Measurements from ENCODE around the gene VSIG8. TPM values are rescaled to one million over a fixed set of nuclear protein-coding genes. Genes with fewer than 3 reads are reported as not detected.
"Not testable (repeated sequence)": the region's sequence is repeated elsewhere in the genome, so short reads cannot be mapped to it uniquely, and the experiment has no call there.

Gene VSIG8, protein sequence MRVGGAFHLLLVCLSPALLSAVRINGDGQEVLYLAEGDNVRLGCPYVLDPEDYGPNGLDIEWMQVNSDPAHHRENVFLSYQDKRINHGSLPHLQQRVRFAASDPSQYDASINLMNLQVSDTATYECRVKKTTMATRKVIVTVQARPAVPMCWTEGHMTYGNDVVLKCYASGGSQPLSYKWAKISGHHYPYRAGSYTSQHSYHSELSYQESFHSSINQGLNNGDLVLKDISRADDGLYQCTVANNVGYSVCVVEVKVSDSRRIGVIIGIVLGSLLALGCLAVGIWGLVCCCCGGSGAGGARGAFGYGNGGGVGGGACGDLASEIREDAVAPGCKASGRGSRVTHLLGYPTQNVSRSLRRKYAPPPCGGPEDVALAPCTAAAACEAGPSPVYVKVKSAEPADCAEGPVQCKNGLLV
- total RNA-seq = 10 to 100 TPM; 18.1 to 62.2 (median 25.7) TPM

DNA sequence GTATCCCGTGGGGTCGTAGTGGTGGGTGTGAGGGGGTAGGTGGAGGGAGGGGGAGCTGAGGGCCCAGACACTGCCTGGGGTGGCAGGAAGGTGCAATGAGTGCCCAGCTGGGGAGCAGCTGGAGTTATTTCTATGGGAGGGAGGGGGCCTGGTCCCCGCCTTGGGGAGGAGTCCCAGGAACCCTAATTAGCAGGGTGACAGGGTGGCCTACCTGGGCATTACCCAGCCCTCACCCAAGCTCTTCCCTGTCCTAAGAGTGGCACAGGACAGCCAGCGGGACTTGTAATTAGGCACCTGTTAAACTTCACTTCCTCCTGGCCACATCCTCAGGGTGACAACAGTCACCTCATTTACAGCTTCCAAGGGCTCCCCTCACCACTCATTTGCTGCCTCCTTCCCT is at the start of gene VSIG8:
Gene VSIG8 (minus strand): TSS at position 101 of the 400 bp plus-strand sequence. CDS start 136 bp downstream, outside the sequence.
- Histone ChIP-seq H3K36me3 (no peaks in the 10 kb centered on the region), H3K4me3 (no peak within 1 kb of the TSS), H3K4me1 (peaks cover 51% of the 10 kb centered on the region), H3K27me3 (no peaks in the 10 kb centered on the region), H3K9me3 (no peaks in the 10 kb centered on the region), H3K27ac (no peak within 1 kb of the TSS)
- no peak for DNase-seq (ENCODE audit: low spot score in 2 of 2)
- TF ChIP-seq POLR2AphosphoS5 (IDR thresholded peaks at IDR 0.05) (no peak), EP300 (IDR thresholded peaks at IDR 0.05) (no peak), POLR2A (IDR thresholded peaks at IDR 0.05) (no peak)
- TF ChIP-seq, protein P1, sequence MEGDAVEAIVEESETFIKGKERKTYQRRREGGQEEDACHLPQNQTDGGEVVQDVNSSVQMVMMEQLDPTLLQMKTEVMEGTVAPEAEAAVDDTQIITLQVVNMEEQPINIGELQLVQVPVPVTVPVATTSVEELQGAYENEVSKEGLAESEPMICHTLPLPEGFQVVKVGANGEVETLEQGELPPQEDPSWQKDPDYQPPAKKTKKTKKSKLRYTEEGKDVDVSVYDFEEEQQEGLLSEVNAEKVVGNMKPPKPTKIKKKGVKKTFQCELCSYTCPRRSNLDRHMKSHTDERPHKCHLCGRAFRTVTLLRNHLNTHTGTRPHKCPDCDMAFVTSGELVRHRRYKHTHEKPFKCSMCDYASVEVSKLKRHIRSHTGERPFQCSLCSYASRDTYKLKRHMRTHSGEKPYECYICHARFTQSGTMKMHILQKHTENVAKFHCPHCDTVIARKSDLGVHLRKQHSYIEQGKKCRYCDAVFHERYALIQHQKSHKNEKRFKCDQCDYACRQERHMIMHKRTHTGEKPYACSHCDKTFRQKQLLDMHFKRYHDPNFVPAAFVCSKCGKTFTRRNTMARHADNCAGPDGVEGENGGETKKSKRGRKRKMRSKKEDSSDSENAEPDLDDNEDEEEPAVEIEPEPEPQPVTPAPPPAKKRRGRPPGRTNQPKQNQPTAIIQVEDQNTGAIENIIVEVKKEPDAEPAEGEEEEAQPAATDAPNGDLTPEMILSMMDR (IDR thresholded peaks at IDR 0.05) = no peak
- whole genome bisulfite sequencing = 51% methylated on average over 4 of the region's 4 CpGs

DNA sequence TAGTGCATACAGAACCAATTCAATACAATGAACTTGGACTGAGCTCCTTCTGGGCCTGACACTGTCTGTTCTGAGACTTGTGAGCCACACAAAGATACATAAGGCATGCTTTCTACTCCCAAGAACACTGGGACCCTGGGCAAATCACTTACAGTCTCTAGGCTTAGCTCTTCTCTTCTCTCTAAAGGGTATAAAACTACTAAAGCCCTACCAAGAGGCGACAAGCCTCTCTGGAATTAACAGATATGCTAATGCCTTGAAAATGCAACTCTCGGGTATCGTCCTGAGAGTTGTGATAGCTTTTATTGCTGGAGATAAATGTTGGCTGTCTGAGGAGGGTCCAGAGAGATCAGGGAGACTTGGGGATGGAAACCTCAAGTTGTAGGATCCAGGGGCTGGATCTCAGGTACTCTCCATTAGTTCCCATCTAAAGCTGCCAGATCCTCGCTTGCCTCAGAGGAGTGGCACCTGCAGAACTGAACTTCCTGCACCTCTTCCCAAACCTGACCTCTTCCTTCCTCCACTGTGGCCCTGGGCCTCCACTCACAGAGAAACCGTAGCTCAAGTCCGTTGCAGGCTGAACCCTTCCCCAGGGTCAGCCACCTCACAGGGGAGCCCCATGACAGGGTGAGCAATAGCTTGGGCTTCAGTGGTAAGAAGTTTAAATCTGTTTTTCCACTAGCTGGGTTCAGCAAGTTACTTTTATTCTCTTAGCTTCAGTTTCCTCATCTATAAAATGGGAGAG is 49.0 kb upstream of the VSIG8 start:
- H3K9me3 ChIP-seq = no peaks in the 10 kb centered on the region
- peaks cover 59% of the 10 kb centered on the region for H3K4me1 ChIP-seq
- no peak overlapping the region for H3K4me3 ChIP-seq
- no peak for TF ChIP-seq POLR2A (IDR thresholded peaks at IDR 0.05)
- no peak for TF ChIP-seq POLR2AphosphoS5 (IDR thresholded peaks at IDR 0.05)
- TF ChIP-seq EP300 (IDR thresholded peaks at IDR 0.05) = no peak
- TF ChIP-seq, protein P1 (IDR thresholded peaks at IDR 0.05) = no peak
- H3K27me3 ChIP-seq = no peaks in the 10 kb centered on the region
- H3K27ac ChIP-seq = no peak overlapping the region
- H3K36me3 ChIP-seq = no peaks in the 10 kb centered on the region
- 84% methylated on average over 6 of the region's 6 CpGs for WGBS
- no peak for DNase-seq (ENCODE audit: low spot score in 2 of 2)

DNA sequence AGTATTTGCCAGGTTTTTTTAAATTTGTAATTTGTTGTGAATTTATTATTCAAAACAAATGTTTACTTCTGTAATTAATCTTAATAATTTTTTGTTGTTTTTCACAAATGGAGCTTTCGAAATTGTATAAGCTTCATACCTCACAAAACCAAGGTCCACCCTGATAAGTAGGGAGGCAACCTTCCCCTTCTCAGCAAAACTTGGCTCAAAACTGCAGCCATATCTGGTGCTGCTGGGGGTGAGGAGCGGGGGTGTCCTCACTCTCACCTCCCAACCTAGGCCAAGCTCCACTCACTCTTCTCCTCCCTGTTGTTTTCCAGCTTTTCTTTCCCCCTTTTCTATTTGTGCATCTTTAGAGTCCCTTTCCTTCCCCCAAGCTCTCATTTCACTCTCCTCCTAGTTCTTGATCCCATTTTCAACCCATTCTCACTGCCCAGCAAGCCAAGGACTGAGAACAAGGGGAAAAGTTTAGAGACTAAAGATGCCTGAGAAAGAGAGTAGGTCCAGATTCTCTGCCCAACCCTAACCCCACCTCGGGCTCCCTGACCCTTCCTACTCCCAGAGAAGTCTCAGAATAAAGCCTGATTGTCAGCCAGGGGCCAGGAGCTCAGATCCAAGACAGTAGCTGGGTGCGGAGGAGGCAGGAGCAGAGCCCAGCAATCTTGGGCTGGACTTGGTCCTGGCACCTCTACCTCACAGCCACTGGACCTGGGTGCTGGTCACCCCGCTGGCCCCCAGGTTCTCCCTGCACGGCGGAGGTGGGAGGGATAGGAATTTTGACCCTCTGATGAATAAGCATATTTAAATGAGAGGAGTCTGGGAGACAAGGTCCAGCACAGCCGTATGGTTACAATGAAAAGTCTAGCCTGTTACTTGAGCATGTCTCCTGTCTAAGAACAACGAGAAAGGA is 45.8 kb upstream of the VSIG8 start:
- Histone ChIP-seq H3K4me1 (peaks cover 33% of the 10 kb centered on the region), H3K4me3 (no peak overlapping the region), H3K9me3 (no peaks in the 10 kb centered on the region), H3K27ac (no peak overlapping the region), H3K27me3 (no peaks in the 10 kb centered on the region), H3K36me3 (no peaks in the 10 kb centered on the region)
- DNase-seq (ENCODE audit: low spot score in 2 of 2) = no peak
- 84% methylated on average over 9 of the region's 9 CpGs for WGBS
- TF ChIP-seq, protein P1 (IDR thresholded peaks at IDR 0.05) = no peak
- TF ChIP-seq POLR2AphosphoS5 (IDR thresholded peaks at IDR 0.05) (no peak), EP300 (IDR thresholded peaks at IDR 0.05) (no peak), POLR2A (IDR thresholded peaks at IDR 0.05) (no peak)

DNA sequence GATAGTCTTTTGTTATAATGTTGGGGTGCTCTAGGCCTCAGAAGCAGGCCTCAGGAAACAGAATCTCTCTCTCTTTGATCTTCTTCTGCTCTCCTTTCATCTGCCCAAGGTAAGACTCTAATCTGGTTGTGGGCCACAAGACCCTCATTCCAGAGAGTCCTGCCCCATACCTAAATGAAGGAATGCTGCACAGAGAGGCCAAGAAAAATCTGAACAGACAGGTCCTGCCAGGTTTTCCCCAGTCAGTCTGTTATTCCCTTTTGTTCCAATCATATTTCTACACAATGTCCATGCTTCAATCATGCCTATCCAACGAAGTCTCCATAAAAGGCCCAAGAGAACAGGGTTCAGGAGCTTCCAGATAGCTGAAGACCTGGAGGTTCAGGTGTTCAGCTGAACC is 44.5 kb upstream of the VSIG8 start:
- H3K27ac ChIP-seq = no peak overlapping the region

DNA sequence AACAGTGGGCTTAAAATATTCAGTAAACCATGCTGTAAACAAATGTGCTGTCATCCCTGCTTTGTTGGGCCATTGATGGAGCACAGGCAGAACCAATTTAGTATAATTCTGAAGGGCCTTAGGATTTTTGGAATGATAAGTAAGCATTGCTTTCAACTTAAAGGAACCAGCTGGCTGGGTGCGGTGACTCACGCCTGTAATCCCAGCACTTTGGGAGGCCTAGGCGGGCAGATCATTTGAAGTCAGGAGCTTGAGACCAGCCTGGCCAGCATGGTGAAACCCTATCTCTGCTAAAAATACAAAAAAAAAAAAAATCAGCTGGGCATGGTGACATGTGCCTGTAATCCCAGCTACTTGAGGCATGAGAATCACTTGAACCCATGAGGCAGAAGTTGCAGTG is 41.6 kb upstream of the VSIG8 start:
- H3K27ac ChIP-seq; DNase-seq (ENCODE audit: low spot score in 2 of 2); H3K27me3 ChIP-seq; H3K4me3 ChIP-seq; H3K36me3 ChIP-seq; H3K9me3 ChIP-seq: not testable (repeated sequence)
- H3K4me1 ChIP-seq = peaks cover 19% of the 10 kb centered on the region
- whole genome bisulfite sequencing = 67% methylated on average over 3 of the region's 3 CpGs

More for the DNA sequence above, 44.5 kb upstream of the VSIG8 start:
- no peaks in the 10 kb centered on the region for H3K9me3 ChIP-seq
- peaks cover 21% of the 10 kb centered on the region for H3K4me1 ChIP-seq
- TF ChIP-seq, protein P1 (IDR thresholded peaks at IDR 0.05) = no peak
- TF ChIP-seq EP300 (IDR thresholded peaks at IDR 0.05) = no peak
- TF ChIP-seq POLR2A (IDR thresholded peaks at IDR 0.05) = no peak
- no peak for TF ChIP-seq POLR2AphosphoS5 (IDR thresholded peaks at IDR 0.05)
- DNase-seq (ENCODE audit: low spot score in 2 of 2) = no peak
- no peaks in the 10 kb centered on the region for H3K36me3 ChIP-seq
- no peak overlapping the region for H3K4me3 ChIP-seq
- no peaks in the 10 kb centered on the region for H3K27me3 ChIP-seq
- 48% methylated on average over 1 of the region's 1 CpG for WGBS

Measured in suprapubic skin (tissue), 4 donors.